ENCODE data around the gene UNC79.

GRCh38 chr14:93737634-93738033 is 306.9 kb downstream of the UNC79 start:
- TF ChIP-seq POLR2A (IDR thresholded peaks at IDR 0.05; ENCODE audit: low read depth, low read length), result no peak
- TF ChIP-seq CTCF (IDR thresholded peaks at IDR 0.05; ENCODE audit: extremely low read depth in 1 of 2, insufficient read depth in 1 of 2, low read depth in 1 of 2, low read length in 2 of 2), result no peak
- TF ChIP-seq MYC (IDR thresholded peaks at IDR 0.05; ENCODE audit: low read depth, low read length), result no peak
- TF ChIP-seq MAX (IDR thresholded peaks at IDR 0.05; ENCODE audit: insufficient read depth, insufficient read length), result no peak
- no peak for TF ChIP-seq POLR2AphosphoS5 (IDR thresholded peaks at IDR 0.05; ENCODE audit: insufficient read depth, low read depth, low read length)
- no peak for TF ChIP-seq JUN (IDR thresholded peaks at IDR 0.05; ENCODE audit: borderline replicate concordance, insufficient read depth, insufficient read length, low read depth)
- no peak for TF ChIP-seq FOS (IDR thresholded peaks at IDR 0.05; ENCODE audit: borderline replicate concordance, insufficient read depth, low read length)
- TF ChIP-seq EZH2 (IDR thresholded peaks at IDR 0.05; ENCODE audit: borderline replicate concordance, low read depth, low read length, severe bottlenecking), result no peak
- TF ChIP-seq GATA2 (IDR thresholded peaks at IDR 0.05; ENCODE audit: insufficient read depth, insufficient read length, low read depth, low read length), result no peak

Data from endothelial cell of umbilical vein (primary cell).